Measurements from ENCODE around the gene SLC5A3. TPM values are rescaled to one million over a fixed set of nuclear protein-coding genes. Genes with fewer than 3 reads are reported as not detected.

The SLC5A3 gene
- total and polyA plus RNA-seq, 2 experiments from 2014 or later, result 6.2 to 32.7 TPM

DNA sequence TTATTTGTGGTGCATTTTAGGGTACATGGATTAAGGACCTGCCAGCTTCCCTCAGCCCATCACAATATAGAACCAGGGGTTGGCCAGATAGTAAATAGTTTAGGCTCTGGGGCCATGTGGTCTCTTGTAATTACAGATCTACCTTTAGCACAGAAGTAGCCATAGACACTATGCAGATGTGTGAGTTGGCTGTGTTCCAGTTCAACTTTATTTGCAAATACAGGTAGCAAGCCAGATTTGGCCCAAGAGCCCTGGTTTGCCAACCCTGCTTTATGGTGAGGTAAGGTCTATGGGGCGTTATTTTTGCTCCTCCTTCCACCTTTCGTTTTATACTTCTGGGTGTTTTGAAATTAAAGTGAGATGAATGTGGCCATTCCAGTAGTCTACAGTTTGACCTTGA lies 48.7 kb downstream of the SLC5A3 start:
- no peak overlapping the region for H3K4me3 ChIP-seq
- H3K4me1 Mint-ChIP-seq, result peaks cover 17% of the 10 kb centered on the region
- DNase-seq (ENCODE audit: low spot score), result no peak
- H3K9me3 Mint-ChIP-seq, result no peaks in the 10 kb centered on the region
- H3K79me2 ChIP-seq (replicated peaks; ENCODE audit: insufficient read depth), result peaks cover 99% of the 10 kb centered on the region
- ATAC-seq, result no peak
- no peak overlapping the region for H3K4me3 Mint-ChIP-seq
- no peak overlapping the region for H3K4me2 ChIP-seq
- H3K27me3 Mint-ChIP-seq (ENCODE audit: insufficient read depth, low read depth, poor library complexity), result no peaks in the 10 kb centered on the region
- no peaks in the 10 kb centered on the region for H3K27me3 ChIP-seq (ENCODE audit: insufficient read depth)
- H3K4me1 ChIP-seq (ENCODE audit: insufficient read depth), result peaks cover 29% of the 10 kb centered on the region
- peaks cover 20% of the 10 kb centered on the region for H3K36me3 Mint-ChIP-seq (ENCODE audit: low read depth)
- H2AFZ ChIP-seq, result no peak overlapping the region
- no peaks in the 10 kb centered on the region for H3K36me3 ChIP-seq (ENCODE audit: insufficient read depth)
- no peak overlapping the region for H3K27ac Mint-ChIP-seq
- no peak overlapping the region for H3K27ac ChIP-seq (ENCODE audit: low read depth)
- no peaks in the 10 kb centered on the region for H3F3A ChIP-seq (replicated peaks; ENCODE audit: low read depth)
- peaks cover 29% of the 10 kb centered on the region for H4K20me1 ChIP-seq (replicated peaks; ENCODE audit: insufficient read depth)
- TF ChIP-seq EZH2 (IDR thresholded peaks at IDR 0.05; ENCODE audit: low read depth, unreplicated experiment) (no peak), CREB1 (CRISPR knock-in tag; IDR thresholded peaks at IDR 0.05; ENCODE audit: low read depth) (no peak), NANOG (IDR thresholded peaks at IDR 0.05; ENCODE audit: borderline replicate concordance) (no peak), STAT1 (IDR thresholded peaks at IDR 0.05; ENCODE audit: unreplicated experiment) (no peak), JUNB (IDR thresholded peaks at IDR 0.05; ENCODE audit: unreplicated experiment) (no peak), EZH2phosphoT487 (IDR thresholded peaks at IDR 0.05; ENCODE audit: unreplicated experiment) (no peak), ZNF114 (CRISPR knock-in tag; IDR thresholded peaks at IDR 0.05) (no peak), POLR2AphosphoS5 (IDR thresholded peaks at IDR 0.05; ENCODE audit: low read depth) (no peak), ZNF331 (CRISPR knock-in tag; IDR thresholded peaks at IDR 0.05; ENCODE audit: low read depth) (no peak)
- TF ChIP-seq, protein P1, sequence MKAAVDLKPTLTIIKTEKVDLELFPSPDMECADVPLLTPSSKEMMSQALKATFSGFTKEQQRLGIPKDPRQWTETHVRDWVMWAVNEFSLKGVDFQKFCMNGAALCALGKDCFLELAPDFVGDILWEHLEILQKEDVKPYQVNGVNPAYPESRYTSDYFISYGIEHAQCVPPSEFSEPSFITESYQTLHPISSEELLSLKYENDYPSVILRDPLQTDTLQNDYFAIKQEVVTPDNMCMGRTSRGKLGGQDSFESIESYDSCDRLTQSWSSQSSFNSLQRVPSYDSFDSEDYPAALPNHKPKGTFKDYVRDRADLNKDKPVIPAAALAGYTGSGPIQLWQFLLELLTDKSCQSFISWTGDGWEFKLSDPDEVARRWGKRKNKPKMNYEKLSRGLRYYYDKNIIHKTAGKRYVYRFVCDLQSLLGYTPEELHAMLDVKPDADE (IDR thresholded peaks at IDR 0.05), result no peak
- TF ChIP-seq, protein P2, sequence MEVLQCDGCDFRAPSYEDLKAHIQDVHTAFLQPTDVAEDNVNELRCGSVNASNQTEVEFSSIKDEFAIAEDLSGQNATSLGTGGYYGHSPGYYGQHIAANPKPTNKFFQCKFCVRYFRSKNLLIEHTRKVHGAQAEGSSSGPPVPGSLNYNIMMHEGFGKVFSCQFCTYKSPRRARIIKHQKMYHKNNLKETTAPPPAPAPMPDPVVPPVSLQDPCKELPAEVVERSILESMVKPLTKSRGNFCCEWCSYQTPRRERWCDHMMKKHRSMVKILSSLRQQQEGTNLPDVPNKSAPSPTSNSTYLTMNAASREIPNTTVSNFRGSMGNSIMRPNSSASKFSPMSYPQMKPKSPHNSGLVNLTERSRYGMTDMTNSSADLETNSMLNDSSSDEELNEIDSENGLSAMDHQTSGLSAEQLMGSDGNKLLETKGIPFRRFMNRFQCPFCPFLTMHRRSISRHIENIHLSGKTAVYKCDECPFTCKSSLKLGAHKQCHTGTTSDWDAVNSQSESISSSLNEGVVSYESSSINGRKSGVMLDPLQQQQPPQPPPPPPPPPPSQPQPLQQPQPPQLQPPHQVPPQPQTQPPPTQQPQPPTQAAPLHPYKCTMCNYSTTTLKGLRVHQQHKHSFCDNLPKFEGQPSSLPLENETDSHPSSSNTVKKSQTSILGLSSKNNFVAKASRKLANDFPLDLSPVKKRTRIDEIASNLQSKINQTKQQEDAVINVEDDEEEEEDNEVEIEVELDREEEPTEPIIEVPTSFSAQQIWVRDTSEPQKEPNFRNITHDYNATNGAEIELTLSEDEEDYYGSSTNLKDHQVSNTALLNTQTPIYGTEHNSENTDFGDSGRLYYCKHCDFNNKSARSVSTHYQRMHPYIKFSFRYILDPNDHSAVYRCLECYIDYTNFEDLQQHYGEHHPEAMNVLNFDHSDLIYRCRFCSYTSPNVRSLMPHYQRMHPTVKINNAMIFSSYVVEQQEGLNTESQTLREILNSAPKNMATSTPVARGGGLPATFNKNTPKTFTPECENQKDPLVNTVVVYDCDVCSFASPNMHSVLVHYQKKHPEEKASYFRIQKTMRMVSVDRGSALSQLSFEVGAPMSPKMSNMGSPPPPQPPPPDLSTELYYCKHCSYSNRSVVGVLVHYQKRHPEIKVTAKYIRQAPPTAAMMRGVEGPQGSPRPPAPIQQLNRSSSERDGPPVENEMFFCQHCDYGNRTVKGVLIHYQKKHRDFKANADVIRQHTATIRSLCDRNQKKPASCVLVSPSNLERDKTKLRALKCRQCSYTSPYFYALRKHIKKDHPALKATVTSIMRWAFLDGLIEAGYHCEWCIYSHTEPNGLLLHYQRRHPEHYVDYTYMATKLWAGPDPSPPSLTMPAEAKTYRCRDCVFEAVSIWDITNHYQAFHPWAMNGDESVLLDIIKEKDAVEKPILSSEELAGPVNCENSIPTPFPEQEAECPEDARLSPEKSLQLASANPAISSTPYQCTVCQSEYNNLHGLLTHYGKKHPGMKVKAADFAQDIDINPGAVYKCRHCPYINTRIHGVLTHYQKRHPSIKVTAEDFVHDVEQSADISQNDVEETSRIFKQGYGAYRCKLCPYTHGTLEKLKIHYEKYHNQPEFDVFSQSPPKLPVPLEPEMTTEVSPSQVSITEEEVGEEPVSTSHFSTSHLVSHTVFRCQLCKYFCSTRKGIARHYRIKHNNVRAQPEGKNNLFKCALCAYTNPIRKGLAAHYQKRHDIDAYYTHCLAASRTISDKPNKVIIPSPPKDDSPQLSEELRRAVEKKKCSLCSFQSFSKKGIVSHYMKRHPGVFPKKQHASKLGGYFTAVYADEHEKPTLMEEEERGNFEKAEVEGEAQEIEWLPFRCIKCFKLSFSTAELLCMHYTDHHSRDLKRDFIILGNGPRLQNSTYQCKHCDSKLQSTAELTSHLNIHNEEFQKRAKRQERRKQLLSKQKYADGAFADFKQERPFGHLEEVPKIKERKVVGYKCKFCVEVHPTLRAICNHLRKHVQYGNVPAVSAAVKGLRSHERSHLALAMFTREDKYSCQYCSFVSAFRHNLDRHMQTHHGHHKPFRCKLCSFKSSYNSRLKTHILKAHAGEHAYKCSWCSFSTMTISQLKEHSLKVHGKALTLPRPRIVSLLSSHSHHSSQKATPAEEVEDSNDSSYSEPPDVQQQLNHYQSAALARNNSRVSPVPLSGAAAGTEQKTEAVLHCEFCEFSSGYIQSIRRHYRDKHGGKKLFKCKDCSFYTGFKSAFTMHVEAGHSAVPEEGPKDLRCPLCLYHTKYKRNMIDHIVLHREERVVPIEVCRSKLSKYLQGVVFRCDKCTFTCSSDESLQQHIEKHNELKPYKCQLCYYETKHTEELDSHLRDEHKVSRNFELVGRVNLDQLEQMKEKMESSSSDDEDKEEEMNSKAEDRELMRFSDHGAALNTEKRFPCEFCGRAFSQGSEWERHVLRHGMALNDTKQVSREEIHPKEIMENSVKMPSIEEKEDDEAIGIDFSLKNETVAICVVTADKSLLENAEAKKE (CRISPR knock-in tag; IDR thresholded peaks at IDR 0.05), result no peak
- TF ChIP-seq, protein P3, sequence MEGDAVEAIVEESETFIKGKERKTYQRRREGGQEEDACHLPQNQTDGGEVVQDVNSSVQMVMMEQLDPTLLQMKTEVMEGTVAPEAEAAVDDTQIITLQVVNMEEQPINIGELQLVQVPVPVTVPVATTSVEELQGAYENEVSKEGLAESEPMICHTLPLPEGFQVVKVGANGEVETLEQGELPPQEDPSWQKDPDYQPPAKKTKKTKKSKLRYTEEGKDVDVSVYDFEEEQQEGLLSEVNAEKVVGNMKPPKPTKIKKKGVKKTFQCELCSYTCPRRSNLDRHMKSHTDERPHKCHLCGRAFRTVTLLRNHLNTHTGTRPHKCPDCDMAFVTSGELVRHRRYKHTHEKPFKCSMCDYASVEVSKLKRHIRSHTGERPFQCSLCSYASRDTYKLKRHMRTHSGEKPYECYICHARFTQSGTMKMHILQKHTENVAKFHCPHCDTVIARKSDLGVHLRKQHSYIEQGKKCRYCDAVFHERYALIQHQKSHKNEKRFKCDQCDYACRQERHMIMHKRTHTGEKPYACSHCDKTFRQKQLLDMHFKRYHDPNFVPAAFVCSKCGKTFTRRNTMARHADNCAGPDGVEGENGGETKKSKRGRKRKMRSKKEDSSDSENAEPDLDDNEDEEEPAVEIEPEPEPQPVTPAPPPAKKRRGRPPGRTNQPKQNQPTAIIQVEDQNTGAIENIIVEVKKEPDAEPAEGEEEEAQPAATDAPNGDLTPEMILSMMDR (conservative IDR thresholded peaks at IDR 0.05; ENCODE audit: low read depth in 2 of 2), result no peak
- TF ChIP-seq, protein P4, sequence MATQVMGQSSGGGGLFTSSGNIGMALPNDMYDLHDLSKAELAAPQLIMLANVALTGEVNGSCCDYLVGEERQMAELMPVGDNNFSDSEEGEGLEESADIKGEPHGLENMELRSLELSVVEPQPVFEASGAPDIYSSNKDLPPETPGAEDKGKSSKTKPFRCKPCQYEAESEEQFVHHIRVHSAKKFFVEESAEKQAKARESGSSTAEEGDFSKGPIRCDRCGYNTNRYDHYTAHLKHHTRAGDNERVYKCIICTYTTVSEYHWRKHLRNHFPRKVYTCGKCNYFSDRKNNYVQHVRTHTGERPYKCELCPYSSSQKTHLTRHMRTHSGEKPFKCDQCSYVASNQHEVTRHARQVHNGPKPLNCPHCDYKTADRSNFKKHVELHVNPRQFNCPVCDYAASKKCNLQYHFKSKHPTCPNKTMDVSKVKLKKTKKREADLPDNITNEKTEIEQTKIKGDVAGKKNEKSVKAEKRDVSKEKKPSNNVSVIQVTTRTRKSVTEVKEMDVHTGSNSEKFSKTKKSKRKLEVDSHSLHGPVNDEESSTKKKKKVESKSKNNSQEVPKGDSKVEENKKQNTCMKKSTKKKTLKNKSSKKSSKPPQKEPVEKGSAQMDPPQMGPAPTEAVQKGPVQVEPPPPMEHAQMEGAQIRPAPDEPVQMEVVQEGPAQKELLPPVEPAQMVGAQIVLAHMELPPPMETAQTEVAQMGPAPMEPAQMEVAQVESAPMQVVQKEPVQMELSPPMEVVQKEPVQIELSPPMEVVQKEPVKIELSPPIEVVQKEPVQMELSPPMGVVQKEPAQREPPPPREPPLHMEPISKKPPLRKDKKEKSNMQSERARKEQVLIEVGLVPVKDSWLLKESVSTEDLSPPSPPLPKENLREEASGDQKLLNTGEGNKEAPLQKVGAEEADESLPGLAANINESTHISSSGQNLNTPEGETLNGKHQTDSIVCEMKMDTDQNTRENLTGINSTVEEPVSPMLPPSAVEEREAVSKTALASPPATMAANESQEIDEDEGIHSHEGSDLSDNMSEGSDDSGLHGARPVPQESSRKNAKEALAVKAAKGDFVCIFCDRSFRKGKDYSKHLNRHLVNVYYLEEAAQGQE (IDR thresholded peaks at IDR 0.05; ENCODE audit: unreplicated experiment), result no peak
- H3K9me2 ChIP-seq (ENCODE audit: insufficient read depth), result no peaks in the 10 kb centered on the region

Measured in GM23338 (cell line).